HG02840 (cell line): Measurements from ENCODE around the gene PTPN7.
"Not testable (repeated sequence)": the region's sequence is repeated elsewhere in the genome, so short reads cannot be mapped to it uniquely, and the experiment has no call there.

Experiments
- ATAC-seq: cut with Tn5 transposase; IDR thresholded peaks from one replicate; pipeline ENCODE4 v1.9.1; 2021; ENCODE audit warnings: mild to moderate bottlenecking, moderate library complexity, moderate number of reproducible peaks; ENCODE audit not compliant: unreplicated experiment, low FRiP score

The PTPN7 gene

GRCh38 chr1:202189918-202190715 is 29.7 kb upstream of the PTPN7 start:
- no peak for ATAC-seq

GRCh38 chr1:202189001-202189790 is 28.8 kb upstream of the PTPN7 start:
- ATAC-seq, result no peak

GRCh38 chr1:202187697-202188407 is 27.4 kb upstream of the PTPN7 start:
- ATAC-seq, result no peak

GRCh38 chr1:202187041-202187671 is 26.8 kb upstream of the PTPN7 start:
- ATAC-seq, result no peak

- no peak for ATAC-seq
Observed at GRCh38 chr1:202186327-202186726, 25.9 kb upstream of the PTPN7 start.

- no peak for ATAC-seq
Observed at GRCh38 chr1:202184750-202185460, 24.5 kb upstream of the PTPN7 start.

- ATAC-seq, result no peak
Observed at GRCh38 chr1:202182040-202182877, 21.9 kb upstream of the PTPN7 start.

GRCh38 chr1:202181586-202181985 is 21.2 kb upstream of the PTPN7 start:
- ATAC-seq, result no peak

GRCh38 chr1:202180751-202181139 is 20.3 kb upstream of the PTPN7 start:
- not testable (repeated sequence) for ATAC-seq

- no peak for ATAC-seq
Observed at GRCh38 chr1:202179828-202180750, 19.7 kb upstream of the PTPN7 start.

- ATAC-seq, result no peak
Observed at GRCh38 chr1:202176949-202177927, 16.8 kb upstream of the PTPN7 start.

GRCh38 chr1:202173993-202174392 is 13.6 kb upstream of the PTPN7 start:
- no peak for ATAC-seq

- ATAC-seq, result no peak
Observed at GRCh38 chr1:202172015-202172355, 11.6 kb upstream of the PTPN7 start.

GRCh38 chr1:202171292-202172014 is 11.1 kb upstream of the PTPN7 start:
- no peak for ATAC-seq

- no peak for ATAC-seq
Observed at GRCh38 chr1:202170726-202171125, 10.3 kb upstream of the PTPN7 start.

- no peak for ATAC-seq
Observed at GRCh38 chr1:202168861-202169260, 8.5 kb upstream of the PTPN7 start.
